ENCODE data around the gene CTNNA2. TPM values are rescaled to one million over a fixed set of nuclear protein-coding genes. Genes with fewer than 3 reads are reported as not detected.

The CTNNA2 gene
- total RNA-seq, 1 experiment from 2014 or later, result 0.10 TPM

- no peak for DNase-seq (ENCODE audit: low spot score)
Measured at GRCh38 chr2:80464275-80464674, 951.4 kb downstream of the CTNNA2 start.

- no peak for DNase-seq (ENCODE audit: low spot score)
Measured at GRCh38 chr2:80467262-80467811, 954.5 kb downstream of the CTNNA2 start.

- DNase-seq (ENCODE audit: low spot score), result no peak
Measured at GRCh38 chr2:80469428-80469827, 956.6 kb downstream of the CTNNA2 start.

GRCh38 chr2:80473069-80473468, 960.2 kb downstream of the CTNNA2 start:
- DNase-seq (ENCODE audit: low spot score), result no peak

- no peak for DNase-seq (ENCODE audit: low spot score)
Measured at GRCh38 chr2:80473796-80474195, 960.9 kb downstream of the CTNNA2 start.

GRCh38 chr2:80475970-80476369, 963.1 kb downstream of the CTNNA2 start:
- DNase-seq (ENCODE audit: low spot score), result no peak

- no peak for DNase-seq (ENCODE audit: low spot score)
Measured at GRCh38 chr2:80476535-80477117, 963.8 kb downstream of the CTNNA2 start.

GRCh38 chr2:80482276-80482675, 969.4 kb downstream of the CTNNA2 start:
- DNase-seq (ENCODE audit: low spot score), result no peak

GRCh38 chr2:80489717-80490116, 976.9 kb downstream of the CTNNA2 start:
- no peak for DNase-seq (ENCODE audit: low spot score)

GRCh38 chr2:80490964-80491363, 978.1 kb downstream of the CTNNA2 start:
- DNase-seq (ENCODE audit: low spot score), result no peak

- no peak for DNase-seq (ENCODE audit: low spot score)
Measured at GRCh38 chr2:80496346-80496745, 983.5 kb downstream of the CTNNA2 start.

- peak; percentile 61 for DNase-seq (ENCODE audit: low spot score)
Measured at GRCh38 chr2:80496775-80497174, 983.9 kb downstream of the CTNNA2 start.

- peak; percentile 82 for DNase-seq (ENCODE audit: low spot score)
Measured at GRCh38 chr2:80499095-80499494, 986.2 kb downstream of the CTNNA2 start.

- no peak for DNase-seq (ENCODE audit: low spot score)
Measured at GRCh38 chr2:80501874-80502624, 989.2 kb downstream of the CTNNA2 start.

GRCh38 chr2:80506563-80506962, 993.7 kb downstream of the CTNNA2 start:
- DNase-seq (ENCODE audit: low spot score), result no peak

- DNase-seq (ENCODE audit: low spot score), result no peak
Measured at GRCh38 chr2:80510716-80511115, 997.9 kb downstream of the CTNNA2 start.

GRCh38 chr2:80515964-80516363, 1003.1 kb downstream of the CTNNA2 start:
- no peak for DNase-seq (ENCODE audit: low spot score)

GRCh38 chr2:80517316-80517715, 1004.5 kb downstream of the CTNNA2 start:
- no peak for DNase-seq (ENCODE audit: low spot score)

GRCh38 chr2:80519121-80519643, 1006.3 kb downstream of the CTNNA2 start:
- no peak for DNase-seq (ENCODE audit: low spot score)

- DNase-seq (ENCODE audit: low spot score), result no peak
Measured at GRCh38 chr2:80519699-80520291, 1006.9 kb downstream of the CTNNA2 start.

GRCh38 chr2:80525152-80525551, 1012.3 kb downstream of the CTNNA2 start:
- DNase-seq (ENCODE audit: low spot score), result no peak

GRCh38 chr2:80527119-80527518, 1014.3 kb downstream of the CTNNA2 start:
- no peak for DNase-seq (ENCODE audit: low spot score)

All from HT-29 (cell line).